ENCODE results near the gene SRSF3.
"Not testable (repeated sequence)": the region's sequence is repeated elsewhere in the genome, so short reads cannot be mapped to it uniquely, and the experiment has no call there.

Gene SRSF3

DNA sequence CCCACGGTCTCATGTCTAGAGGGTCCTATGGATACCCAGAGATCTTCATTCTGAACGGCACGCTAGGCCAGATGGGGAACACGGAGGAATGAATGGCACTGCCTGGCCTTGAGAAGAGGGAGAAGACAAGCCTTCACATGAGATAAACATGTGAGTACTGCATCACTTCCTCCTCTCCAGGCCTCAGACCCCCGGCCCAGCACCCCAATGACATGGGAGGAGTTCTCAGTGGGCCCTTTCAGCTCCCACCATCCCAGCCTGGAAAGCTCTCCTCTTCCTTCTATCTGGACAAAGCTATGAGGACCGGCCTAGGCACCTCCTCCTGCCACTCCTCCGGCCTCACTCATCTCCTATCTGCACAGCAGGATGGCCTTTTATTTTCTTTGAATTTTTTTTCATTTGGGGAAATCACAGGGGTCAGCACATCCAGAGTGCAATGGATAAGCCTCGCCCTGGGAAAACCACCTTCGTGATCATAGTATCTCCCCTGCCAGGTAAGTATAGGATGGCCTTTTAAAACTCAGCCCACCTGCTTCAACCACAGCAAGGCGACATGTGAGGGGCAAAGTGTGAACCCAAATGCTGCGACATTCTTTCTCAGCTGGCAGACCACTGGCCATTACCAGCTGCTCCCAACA, 45.1 kb downstream of the SRSF3 start:
- in situ Hi-C loops (cut with MboI; ENCODE audit: low sequenced_read_pairs): no loop called here

DNA sequence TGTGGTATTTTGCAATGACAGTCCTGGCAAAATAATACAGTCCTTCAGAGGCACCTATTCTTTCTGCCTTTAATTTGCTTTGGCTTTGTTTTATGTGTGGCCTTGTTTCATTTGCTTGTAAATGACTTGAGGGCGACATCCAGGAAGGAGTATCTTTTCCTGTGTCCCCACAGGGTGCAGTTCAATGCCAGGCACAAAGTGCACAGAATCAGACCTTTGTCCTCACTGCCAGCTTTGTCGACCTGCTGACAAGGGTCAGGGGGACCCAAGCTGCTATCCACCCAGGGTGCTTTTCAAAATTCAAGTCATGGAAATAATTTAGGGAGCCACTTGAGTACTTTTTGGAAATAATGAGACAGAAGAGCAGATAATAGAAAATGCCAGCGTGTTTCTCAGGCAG, 47.4 kb downstream of the SRSF3 start:
- in situ Hi-C loops (cut with MboI; ENCODE audit: low sequenced_read_pairs): no loop called here

DNA sequence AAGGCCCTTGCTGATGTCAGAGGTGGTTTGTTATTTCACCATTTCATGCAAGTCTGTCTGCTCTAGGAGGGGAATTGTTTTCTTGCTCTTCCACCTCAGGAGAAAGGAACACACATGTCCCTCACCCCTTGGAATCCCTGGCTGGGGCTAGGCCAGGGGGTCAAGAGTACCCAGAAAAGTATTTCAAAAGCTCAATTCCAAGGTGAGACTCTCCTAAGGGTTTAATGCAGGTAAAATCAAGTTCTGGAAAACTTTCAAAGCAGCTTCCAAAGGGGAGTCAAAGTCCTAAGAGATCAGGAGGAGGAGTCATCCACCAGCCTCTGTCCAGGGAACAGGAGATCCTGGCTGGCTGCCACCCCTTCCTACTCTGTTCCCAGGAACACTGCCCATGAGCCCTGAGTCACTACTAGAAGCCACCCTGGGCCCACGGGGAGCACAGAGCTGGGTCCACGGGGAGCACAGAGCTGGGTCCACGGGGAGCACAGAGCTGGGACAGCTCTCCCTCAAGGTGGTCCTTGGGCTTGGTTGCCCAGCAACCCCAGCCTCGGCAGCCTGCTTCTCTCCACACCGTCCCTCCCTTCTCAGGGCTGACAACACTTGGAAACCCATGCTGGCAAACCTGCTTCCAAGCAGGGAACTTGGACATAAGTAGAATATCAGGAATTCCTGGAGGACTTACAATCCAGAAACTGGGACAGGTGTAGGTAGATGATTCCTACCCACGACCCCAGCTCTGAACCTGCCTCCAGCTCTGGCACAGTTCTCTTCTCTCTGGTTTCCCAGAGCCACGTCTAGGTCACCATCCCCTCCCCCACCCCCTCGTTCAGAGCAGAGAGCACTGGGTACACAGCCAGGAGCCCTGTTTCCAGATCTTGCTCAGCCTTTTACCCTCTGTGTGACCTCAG, 49.0 kb downstream of the SRSF3 start:
- in situ Hi-C loops (cut with MboI; ENCODE audit: low sequenced_read_pairs): no loop called here

DNA sequence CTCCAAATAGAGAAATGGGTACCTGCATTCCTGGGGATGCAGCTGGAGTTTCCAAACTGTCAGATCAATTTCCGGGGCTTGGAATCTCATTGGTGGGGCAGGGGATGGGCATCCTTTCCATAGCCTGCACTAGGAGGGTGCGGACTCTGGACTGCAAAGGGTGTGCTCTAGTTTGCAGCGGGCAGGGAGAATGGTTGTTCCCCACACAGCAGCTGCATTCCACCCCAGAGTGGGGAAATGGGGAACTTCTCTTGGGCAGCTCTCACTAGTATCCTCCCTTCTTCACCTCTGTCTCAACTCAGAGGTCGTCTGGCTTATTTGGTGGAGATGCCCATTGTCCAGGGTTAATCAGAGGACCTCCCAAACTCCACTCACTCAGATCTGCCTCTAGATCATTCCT, 49.8 kb downstream of the SRSF3 start:
- in situ Hi-C loops (cut with MboI; ENCODE audit: low sequenced_read_pairs): no loop called here

DNA sequence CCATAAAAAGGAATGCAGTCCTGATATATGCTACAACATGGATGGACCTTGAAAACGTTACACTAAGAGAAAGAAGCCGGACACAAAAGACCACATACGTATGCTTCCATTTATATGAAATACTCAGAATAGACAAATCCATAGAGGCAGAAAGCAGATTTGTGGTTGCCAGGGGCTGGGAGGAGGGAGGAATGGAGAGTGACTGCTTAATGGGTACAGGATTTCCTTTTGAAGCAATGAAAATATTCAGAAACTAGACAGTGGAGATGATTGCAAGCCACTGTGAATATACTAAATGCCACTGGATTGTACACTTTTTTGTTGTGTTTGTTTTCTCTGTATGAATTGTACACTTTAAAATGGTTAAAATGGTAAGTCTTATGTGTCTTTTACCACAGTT, 54.9 kb downstream of the SRSF3 start:
- in situ Hi-C loops (cut with MboI; ENCODE audit: low sequenced_read_pairs): no loop called here

GRCh38 chr6:36649701-36650484, 55.7 kb downstream of the SRSF3 start:
- in situ Hi-C loops (cut with MboI; ENCODE audit: low sequenced_read_pairs): no loop called here

DNA sequence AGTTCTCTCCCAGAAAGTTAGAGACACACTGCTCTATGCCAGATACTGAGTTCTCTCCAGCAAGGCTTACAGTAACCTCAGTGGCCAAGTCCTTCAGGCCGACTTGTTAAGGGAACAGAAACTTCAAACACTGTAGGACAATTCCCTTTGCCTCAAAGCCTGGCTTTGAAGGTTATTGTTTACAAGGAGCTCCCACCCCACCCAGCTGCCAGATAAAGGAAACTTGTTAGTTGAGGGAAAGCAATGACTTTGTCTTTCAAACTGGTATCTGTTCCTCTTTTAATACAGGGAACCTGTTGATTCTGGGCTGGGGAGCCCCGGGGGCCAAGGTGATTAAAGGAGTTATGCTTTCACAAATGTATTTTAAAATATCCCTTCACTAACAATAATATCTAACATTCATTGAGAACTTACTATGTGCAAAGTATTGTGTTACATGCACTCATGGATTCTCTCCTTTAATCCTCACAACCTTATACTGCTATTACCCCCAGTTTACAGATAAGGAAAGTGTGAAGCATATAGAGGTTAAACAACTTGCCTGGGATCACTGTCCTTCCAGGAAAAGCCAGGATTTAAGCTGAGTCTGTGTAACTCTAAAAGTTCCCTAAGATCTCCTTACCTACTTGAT, 56.8 kb downstream of the SRSF3 start:
- in situ Hi-C loops (cut with MboI; ENCODE audit: low sequenced_read_pairs): no loop called here

- in situ Hi-C loops (cut with MboI; ENCODE audit: low sequenced_read_pairs): no loop called here
These were observed 57.7 kb downstream of the SRSF3 start for GRCh38 chr6:36651659-36652379.

DNA sequence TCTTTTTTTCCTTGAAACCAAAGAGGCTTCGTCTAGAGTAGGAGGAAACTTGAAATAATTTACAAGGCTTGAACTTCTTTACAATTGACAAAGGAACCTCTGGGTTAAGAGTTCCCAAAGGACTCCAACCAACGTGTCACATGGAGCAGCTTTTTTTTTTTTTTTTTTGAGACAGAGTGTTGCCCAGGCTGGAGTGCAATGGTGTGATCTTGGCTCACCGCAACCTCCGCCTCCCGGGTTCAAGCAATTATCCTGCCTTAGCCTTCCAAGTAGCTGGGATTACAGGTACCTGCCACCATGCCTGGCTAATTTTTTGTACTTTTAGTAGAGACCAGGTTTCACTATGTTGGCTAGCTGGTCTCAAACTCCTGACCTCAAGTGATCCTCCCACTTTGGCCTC, 60.3 kb downstream of the SRSF3 start:
- in situ Hi-C loops (cut with MboI; ENCODE audit: low sequenced_read_pairs): not testable (repeated sequence)

Data from HL-60/S4 (cell line).